Endothelial cell of umbilical vein (primary cell): ENCODE measurements around the gene LAPTM4A.

Experiments used
- CTCF ChIP-seq, 2 donors: IDR thresholded peaks; 1 replicate in 1 of 2; 2 replicates in 1 of 2; pipeline ENCODE4 v1.5.1; 2011; ENCODE audit warnings: low read length in 2 of 2, mild to moderate bottlenecking in 2 of 2, moderate library complexity in 2 of 2, control low read depth in 1 of 2, inconsistent platforms in 1 of 2, low read depth in 1 of 2; ENCODE audit not compliant: insufficient read depth in 1 of 2; ENCODE audit errors: extremely low read depth in 1 of 2
- EZH2 ChIP-seq: IDR thresholded peaks from 2 replicates; pipeline ENCODE4 v1.6.1; 2012; ENCODE audit warnings: borderline replicate concordance, low read depth, mild to moderate bottlenecking, moderate library complexity, low read length, inconsistent platforms; ENCODE audit not compliant: severe bottlenecking
- GATA2 ChIP-seq: IDR thresholded peaks from 2 replicates; pipeline ENCODE4 v1.7.0; 2011; ENCODE audit warnings: low read depth, mild to moderate bottlenecking, moderate library complexity, mixed read lengths, low read length; ENCODE audit not compliant: insufficient read length, insufficient read depth
- MAX ChIP-seq: IDR thresholded peaks from 2 replicates; pipeline ENCODE4 v1.6.1; 2011; ENCODE audit not compliant: insufficient read depth, insufficient read length
- POLR2A ChIP-seq: IDR thresholded peaks from 2 replicates; pipeline ENCODE4 v1.6.1; 2012; ENCODE audit warnings: low read depth, mild to moderate bottlenecking, control low read depth, low read length
- POLR2AphosphoS5 ChIP-seq: IDR thresholded peaks from 2 replicates; pipeline ENCODE4 v1.6.1; 2012; ENCODE audit warnings: low read depth, mild to moderate bottlenecking, control low read depth, low read length, moderate library complexity; ENCODE audit not compliant: insufficient read depth

GRCh38 chr2:20091305-20091991, 40.0 kb upstream of the LAPTM4A start:
- TF ChIP-seq CTCF (IDR thresholded peaks at IDR 0.05; ENCODE audit: extremely low read depth in 1 of 2, insufficient read depth in 1 of 2, low read depth in 1 of 2, low read length in 2 of 2) (no peak), EZH2 (no peak), POLR2AphosphoS5 (no peak), POLR2A (no peak), MAX (no peak), GATA2 (no peak)
